SH-SY5Y (cell line): Measurements from ENCODE around the gene SLC23A3.

Experiments used
- GATA2 ChIP-seq: IDR thresholded peaks from 2 replicates; pipeline ENCODE4 v1.6.1; 2011; ENCODE audit warnings: mild to moderate bottlenecking, low read depth, low read length
- GATA3 ChIP-seq: IDR thresholded peaks from 2 replicates; pipeline ENCODE4 v1.6.1; 2011; ENCODE audit warnings: low read depth, mild to moderate bottlenecking, low read length, moderate library complexity

SLC23A3 gene

DNA sequence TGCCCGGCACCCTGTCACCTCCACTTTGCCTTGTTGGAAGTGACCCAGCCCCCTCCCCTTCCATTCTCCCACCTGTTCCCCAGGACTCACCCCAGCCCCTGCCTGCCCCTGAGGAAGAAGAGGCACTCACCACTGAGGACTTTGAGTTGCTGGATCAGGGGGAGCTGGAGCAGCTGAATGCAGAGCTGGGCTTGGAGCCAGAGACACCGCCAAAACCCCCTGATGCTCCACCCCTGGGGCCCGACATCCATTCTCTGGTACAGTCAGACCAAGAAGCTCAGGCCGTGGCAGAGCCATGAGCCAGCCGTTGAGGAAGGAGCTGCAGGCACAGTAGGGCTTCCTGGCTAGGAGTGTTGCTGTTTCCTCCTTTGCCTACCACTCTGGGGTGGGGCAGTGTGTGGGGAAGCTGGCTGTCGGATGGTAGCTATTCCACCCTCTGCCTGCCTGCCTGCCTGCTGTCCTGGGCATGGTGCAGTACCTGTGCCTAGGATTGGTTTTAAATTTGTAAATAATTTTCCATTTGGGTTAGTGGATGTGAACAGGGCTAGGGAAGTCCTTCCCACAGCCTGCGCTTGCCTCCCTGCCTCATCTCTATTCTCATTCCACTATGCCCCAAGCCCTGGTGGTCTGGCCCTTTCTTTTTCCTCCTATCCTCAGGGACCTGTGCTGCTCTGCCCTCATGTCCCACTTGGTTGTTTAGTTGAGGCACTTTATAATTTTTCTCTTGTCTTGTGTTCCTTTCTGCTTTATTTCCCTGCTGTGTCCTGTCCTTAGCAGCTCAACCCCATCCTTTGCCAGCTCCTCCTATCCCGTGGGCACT lies 12.7 kb upstream of the SLC23A3 start:
- no peak for TF ChIP-seq GATA2
- TF ChIP-seq GATA3 = no peak

DNA sequence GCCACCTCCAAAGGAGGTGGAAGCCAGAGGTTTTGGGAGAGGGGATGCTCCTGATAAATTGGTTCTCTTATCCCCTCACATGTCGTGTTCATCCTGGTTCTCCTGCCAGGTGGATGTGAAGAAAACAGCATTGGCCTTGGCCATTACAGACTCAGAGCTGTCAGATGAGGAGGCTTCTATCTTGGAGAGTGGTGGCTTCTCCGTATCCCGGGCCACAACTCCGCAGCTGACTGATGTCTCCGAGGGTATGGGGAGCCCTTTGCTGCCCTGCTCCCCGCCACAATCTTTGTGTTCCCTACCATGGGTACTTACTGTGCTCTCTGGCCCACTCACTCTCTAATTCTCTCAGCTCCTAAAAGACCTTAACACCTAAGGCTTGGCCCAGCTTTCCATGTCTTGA lies 11.7 kb upstream of the SLC23A3 start:
- TF ChIP-seq GATA3 (no peak), GATA2 (no peak)

DNA sequence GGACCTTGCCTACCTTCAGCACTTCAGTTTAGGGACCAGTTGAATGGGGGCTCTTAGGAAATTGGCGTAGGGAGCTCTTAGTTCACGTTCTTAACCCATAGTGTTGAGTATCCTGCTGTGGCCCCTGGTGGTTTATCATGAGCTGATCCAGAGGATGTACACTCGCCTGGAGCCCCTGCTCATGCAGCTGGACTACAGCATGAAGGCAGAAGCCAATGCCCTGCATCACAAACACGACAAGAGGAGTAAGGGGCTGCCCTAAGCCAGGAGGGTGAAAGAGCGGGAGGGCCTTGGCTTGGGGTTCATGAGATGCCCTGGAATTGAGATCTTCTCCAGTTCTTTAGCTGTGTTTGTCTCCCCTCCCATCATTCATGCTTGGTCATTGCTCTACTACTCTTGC lies 11.1 kb upstream of the SLC23A3 start:
- TF ChIP-seq GATA2 (no peak), GATA3 (no peak)

DNA sequence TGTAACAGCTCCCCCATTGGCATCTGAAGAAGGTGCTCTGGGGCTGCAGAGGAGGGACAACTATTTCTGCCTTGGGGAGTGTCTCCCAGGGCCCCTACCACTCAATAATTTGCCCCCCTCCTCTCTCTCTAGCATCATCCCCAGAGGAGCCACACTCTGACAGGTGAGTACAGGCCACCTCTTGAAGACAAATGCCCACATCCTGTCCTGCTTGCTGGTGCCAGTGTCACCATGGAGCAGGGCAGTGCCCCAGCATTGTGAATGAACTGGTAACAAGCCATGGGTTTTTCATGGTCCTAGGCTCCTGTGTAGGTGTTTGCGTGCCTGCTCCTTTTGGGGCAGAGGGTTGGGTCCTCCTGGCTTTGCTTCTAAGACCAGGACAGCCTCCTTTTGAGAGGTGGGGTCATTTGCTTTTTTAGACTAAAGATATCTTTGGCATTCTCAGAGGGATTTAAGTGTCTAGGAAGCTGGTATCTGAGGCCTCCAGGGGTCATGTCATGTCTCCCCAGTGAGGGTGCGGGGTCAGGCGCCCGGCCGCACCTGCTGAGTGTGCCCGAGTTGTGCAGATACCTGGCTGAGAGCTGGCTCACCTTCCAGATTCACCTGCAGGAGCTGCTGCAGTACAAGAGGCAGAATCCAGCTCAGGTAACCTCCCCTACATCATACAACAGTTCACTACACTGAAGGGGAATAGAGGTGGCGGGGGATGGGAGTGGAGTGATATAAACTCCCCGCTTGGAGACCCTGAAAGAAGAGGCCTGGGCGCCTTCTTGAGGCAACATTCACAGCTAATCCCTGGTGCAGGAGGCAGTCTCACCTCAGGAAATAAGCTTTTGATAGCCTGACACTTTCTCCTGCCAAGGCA lies 10.0 kb upstream of the SLC23A3 start:
- no peak for TF ChIP-seq GATA3
- TF ChIP-seq GATA2 = no peak

DNA sequence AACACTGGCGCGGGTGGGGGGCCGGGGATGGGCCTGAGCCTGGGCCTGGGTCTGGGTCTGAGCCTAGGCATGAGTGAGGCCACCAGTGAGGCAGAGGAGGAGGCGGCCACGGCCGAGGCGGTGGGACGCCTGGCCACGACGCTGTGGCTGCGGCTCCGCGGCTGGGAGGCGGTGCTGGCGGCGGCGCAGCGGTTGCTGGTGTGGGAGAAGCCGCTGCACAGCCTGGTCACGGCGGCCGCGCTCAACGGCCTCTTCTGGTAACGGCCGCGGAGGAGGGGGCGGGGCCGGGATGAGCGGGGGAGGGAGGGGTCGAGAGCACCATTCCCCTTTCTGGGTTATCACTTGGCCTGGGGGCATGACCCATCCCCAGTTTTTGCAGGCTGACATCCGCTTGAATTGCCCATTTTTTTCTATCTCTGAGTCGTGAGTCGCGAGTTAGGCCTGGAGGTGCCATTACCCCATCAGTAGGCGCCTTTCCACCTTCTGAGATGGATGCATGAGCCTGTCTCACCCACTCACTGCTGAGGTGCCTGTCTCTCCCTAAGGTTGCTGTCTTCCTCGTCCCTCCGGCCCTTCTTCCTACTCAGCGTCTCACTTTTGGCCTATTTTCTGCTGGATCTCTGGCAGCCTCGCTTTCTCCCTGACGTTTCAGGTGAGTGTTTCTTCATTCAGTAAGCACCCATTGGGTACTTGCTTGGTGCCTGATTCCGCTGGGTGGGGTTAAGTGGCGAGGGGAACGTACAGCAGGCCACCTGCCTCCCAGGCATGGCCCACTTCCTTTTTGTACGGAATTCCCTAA lies 8.7 kb upstream of the SLC23A3 start:
- TF ChIP-seq GATA3 (no peak), GATA2 (no peak)

DNA sequence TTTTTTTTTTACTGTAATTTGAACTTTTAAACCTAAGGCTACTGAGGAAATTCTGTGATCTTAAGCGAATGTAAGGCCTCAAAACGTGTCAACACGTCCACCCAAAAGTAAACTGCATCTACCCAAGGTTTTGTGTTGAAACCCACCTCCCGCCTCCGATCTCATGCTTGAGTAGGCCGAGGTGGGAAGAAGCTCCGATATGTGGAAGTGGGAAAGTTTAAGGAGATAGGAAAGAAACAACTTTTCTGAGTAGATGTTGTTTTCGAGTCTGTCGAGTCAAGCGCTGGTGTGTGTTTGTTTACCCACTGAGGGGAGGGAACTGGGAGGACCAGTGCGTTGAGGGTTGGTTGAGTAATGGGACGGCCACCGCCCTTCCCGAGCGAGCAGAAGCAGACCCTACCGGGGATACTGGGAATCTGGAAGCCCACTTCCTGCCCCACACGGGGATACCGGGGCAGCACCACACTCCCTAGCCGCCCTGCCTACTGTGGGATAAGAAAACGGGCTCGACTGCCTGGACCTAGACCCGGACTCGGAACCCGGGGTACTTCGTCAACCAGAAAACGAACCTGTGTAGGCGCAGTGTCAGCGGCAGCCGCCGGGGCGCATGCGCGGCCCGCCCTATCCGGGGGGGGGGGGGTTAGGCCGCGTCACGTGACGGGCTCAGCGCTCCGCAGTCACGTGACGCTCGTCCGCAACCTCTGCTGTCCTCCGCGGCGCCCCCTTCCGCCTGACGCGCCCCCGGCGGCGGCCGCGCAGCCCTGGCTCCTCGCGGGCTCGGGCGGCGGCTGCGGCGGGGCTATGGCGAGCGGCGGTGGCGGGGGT lies 7.9 kb upstream of the SLC23A3 start, which contains the start of gene RETREG2:
RETREG2 (plus strand) TSS at position 724 of the 825 bp plus-strand sequence; CDS start at position 802, 78 bp downstream.
- no peak for TF ChIP-seq GATA3
- no peak; the same call in 1 of the 2 replicates for TF ChIP-seq GATA2

DNA sequence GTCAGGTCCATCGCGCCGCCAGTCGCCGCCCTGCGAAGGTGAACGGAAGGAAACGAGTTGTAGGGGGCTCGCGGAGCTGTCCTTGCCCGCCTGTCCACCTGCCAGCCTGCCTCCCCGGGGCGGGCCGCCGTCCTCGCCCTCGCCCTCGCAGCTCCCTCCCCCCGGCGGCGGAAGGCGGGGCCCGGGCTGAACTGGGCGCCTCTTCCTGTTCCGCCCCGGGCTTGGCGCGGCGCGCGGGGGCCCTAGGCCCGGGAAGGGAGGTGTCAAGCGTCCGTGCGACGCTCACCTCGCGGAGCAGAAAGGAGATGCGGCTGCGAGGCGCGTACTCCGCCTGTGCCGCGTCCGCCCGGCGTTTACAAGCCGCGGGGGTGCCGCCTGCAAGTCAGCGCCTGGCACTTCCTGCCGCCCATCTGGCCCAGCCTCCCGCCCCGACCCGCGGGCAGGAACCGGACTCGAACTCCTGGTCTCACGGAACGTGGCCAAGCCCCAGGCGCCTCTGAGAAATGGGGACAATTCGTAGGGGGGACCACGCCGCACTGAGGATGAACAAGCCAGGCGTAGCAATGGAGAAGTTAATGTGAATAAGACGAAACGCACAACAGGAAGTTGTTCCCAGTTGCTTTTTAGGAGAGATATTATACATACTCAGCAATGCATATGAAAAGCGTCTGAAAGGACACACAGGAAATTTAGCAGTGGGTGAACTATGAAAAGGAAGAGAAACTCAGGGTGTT lies 7.2 kb upstream of the SLC23A3 start, which contains the start of gene CNPPD1:
CNPPD1 (minus strand) TSS at position 108 of the 734 bp plus-strand sequence; CDS start at position 11, 97 bp downstream.
- TF ChIP-seq GATA2 (no peak), GATA3 (no peak)

DNA sequence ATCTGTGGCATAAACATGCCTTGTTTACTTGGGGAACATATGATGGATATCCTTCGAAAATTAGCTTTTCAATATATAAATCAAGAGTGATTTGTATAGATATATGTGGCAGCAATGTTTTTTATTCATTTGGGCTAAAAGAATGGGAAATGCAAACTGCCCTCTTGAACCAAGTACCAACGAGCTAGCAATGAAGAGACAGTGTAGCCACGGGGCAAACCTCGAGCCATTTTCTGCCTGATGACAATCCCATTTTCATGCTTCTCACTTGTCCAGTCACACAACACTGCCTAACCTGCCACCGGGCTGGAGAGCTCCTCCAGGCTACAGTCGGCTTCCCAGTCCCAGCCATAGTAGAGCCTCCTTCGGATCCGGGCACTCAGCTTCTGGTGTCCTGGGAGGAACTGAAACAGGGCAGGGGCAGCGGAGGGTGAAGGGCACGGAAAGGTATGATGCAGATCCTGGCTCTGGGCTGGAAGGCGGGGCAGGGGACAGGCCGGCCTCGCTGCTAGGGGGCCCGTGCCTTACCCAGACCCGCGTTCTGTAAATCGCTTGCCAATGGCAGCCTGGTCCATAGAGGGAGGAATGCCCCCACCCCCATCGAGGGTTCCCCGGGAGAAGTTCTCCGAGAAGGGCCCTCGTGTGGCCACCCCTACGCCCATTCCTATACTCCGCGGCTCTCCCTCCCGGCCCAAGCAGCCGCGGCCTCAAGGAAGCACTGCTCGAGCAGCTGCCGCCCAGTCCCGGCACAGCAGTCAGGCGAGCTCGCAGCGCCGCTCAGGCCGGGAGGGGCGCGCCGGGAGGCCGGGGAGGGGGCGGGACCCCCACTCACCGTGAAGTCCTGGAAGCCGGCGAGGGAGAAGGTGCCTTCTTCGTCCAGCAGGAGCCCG lies 6.3 kb upstream of the SLC23A3 start:
- TF ChIP-seq GATA3 = no peak
- TF ChIP-seq GATA2 = no peak

DNA sequence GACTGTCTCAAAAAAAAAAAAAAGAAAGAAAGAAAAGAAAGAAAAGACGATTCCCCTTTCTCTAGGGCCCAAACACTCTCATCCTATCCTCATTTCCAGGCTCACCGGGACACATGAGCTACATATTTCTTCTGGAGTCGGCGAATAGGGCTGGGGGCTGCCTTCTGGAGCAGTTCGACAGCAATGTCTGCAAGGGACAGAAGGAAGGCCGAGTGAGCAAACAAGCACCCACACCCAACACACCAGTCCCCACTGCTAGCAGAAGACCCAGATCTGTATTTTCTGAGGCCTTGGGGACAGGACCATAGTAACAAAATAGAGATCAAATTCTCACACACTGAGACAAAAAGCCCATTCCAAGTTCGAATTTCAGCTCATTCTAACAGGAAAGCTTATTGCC lies 5.7 kb upstream of the SLC23A3 start:
- no peak for TF ChIP-seq GATA2
- TF ChIP-seq GATA3 = no peak

DNA sequence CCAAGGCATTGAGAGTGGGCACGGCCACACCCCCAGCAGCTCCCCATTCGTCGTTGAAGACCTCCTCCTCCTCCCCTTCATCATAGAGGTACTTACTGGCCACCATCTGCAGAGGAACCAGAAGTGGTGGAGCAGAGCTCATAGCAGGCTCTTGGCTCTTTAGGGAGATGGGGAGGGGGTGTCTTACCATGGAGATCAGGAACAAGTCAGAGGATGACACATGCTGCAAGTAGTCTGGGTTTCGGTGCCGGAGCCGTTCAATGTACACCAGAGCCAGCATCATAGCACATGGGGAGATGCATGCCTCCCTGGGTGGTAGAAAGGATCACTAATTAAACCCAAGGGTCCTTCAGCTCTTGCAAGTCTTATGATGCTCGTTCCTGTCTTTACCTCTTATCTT lies 5.0 kb upstream of the SLC23A3 start:
- no peak for TF ChIP-seq GATA2
- TF ChIP-seq GATA3 = no peak

DNA sequence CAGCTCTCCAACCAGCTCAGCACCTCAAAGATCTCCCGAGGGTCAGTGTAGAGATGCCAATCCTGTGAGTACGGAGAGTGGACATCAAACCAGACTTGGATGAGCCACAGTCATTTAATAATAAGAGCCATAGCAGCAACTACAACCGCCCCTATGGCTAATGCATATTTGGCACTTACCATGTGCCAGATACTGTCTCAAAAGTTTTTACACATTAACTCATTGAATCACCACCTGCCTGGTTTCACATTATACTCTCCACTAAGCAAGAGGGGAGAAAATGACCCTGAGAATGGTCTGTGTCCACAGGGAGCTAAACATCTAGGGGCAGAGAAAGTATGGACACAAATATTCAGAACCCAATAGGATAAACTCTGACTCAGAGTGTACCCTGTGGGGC lies 4.3 kb upstream of the SLC23A3 start:
- TF ChIP-seq GATA2 (no peak), GATA3 (no peak)

DNA sequence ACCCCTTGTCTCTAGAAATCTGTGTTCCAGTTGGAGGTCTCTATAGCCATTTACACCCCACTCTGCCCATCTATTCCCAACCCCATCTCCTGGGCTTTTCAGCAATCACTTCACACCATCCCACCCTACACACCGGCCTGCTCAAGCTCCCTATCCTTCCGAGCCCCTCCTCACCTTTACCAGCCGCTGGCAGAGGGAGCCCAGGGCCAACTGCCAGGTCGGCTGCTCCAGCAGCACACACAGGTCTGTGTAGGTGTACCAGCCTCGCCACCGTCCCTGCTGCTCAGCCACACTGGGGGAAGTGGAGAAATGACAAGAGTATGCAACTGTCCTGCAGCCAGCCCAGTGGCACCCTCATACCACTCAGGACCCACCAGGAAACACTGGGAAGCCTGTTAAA lies 3.3 kb upstream of the SLC23A3 start:
- TF ChIP-seq GATA2 (no peak), GATA3 (no peak)
